ENCODE data around the gene OR4C45. TPM values are rescaled to one million over a fixed set of nuclear protein-coding genes. Genes with fewer than 3 reads are reported as not detected.

The OR4C45 gene
- total and polyA plus RNA-seq, 2 of the 8 experiments (the other 6 are each of a cell fraction or from before 2014, with no cell fraction given): not detected

DNA sequence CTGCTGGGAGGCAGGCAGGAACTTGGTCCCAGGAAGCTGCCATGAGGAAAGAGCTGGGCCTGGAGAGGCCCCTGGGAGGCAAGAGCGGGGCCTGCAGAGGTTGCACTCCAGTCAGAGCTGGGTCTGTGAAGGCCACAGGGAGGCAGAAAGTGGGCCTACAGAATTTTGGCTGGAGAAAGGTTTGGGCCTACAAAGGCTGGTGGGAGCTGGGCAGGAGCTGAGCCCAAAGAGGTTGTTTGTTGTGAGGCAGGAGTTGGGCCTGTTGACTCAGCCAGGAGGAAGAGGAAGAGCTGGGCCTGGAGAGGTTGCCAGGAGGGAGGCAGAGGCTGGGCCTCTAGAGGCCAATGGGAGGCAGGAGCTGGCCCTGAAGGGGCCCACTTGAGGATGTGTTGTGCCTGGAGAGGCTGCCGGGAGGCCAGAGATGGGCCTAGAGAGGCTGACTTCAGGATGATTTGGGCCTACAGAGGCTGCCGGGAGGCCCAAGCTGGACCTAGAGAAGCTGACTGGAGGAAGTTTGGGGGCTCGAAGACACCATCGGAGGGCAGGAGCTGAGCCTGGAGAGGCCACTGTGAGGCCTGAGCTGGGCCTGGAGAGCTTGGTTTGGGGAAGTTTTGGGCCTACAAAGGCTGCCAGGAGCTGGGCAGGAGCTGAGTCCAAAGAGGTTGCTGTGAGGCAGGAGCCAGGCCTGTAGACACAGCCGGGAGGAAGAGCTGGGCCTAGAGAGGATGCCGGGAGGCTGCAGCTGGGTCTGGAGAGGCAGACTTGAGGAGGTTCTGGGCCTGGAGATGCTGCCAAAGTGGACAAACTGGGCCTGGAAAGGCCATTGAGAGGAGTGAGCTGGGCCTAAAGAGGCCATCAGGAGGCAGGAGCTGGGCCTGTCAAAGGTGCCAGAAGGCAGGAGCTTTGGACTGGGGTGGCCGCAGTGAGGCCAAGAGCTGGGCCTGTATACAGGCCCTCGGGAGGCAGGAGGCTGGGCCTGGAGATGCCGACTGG, 40.7 kb downstream of the OR4C45 start:
- Histone ChIP-seq H3K27me3 (replicated peaks in 1 of 4; ENCODE audit: control insufficient read depth in 3 of 4, extremely low read depth in 1 of 4, insufficient read depth in 3 of 4, low read length in 3 of 4) (no peaks in the 10 kb centered on the region), H2BK120ac (replicated peaks; ENCODE audit: low read depth, low read length) (no peak overlapping the region), H3K14ac (ENCODE audit: insufficient read length) (no peak overlapping the region), H3K4me1 (replicated peaks in 1 of 4; ENCODE audit: control insufficient read depth in 3 of 4, insufficient read depth in 4 of 4, low read length in 3 of 4) (no peaks in the 10 kb centered on the region), H3K23ac (ENCODE audit: insufficient read length) (no peak overlapping the region), H3K4me3 (ENCODE audit: extremely low read depth in 1 of 4, insufficient read depth in 2 of 4, low read depth in 3 of 4, low read length in 4 of 4) (no peak overlapping the region), H3K18ac (ENCODE audit: extremely low read depth, low read length) (no peak overlapping the region), H2AK5ac (ENCODE audit: low read depth, low read length) (no peak overlapping the region), H4K20me1 (replicated peaks in 1 of 2; ENCODE audit: control insufficient read depth in 1 of 2, insufficient read depth in 2 of 2, low read length in 2 of 2) (no peaks in the 10 kb centered on the region), H4K91ac (replicated peaks; ENCODE audit: insufficient read length, low read length) (no peak overlapping the region), H2AFZ (ENCODE audit: low read length) (no peak overlapping the region), H3K79me1 (ENCODE audit: low read depth, low read length) (no peaks in the 10 kb centered on the region), H2BK12ac (ENCODE audit: low read depth, low read length) (no peak overlapping the region), H3K79me2 (ENCODE audit: control insufficient read depth in 1 of 2, insufficient read depth in 2 of 2, low read length in 2 of 2) (no peaks in the 10 kb centered on the region), H3K36me3 (ENCODE audit: control insufficient read depth in 2 of 4, insufficient read depth in 4 of 4, low read length in 3 of 4) (no peaks in the 10 kb centered on the region), H2BK15ac (ENCODE audit: low read length) (no peak overlapping the region), H2BK5ac (ENCODE audit: low read depth, low read length) (no peak overlapping the region), H3K4me2 (ENCODE audit: insufficient read depth in 1 of 2, low read depth in 2 of 2, low read length in 2 of 2) (no peak overlapping the region), H3K27ac (ENCODE audit: low read depth, low read length) (no peak overlapping the region), H3K9ac (replicated peaks in 1 of 4; ENCODE audit: extremely low read depth in 1 of 4, low read depth in 3 of 4, low read length in 3 of 4) (no peak overlapping the region), H3K23me2 (ENCODE audit: low read depth, low read length) (no peaks in the 10 kb centered on the region), H3K9me3 (ENCODE audit: insufficient read depth in 2 of 2, low read depth in 1 of 2, low read length in 1 of 2) (peaks cover 88 to 97% of the 10 kb centered on the region in 2 experiments), H2BK20ac (ENCODE audit: low read length) (no peak overlapping the region), H4K8ac (ENCODE audit: extremely low read depth, insufficient read depth, low read length) (no peak overlapping the region), H3K56ac (replicated peaks; ENCODE audit: insufficient read length, low read depth, low read length) (no peak overlapping the region), H4K5ac (ENCODE audit: insufficient read length, low read depth, low read length) (no peak overlapping the region), H3K4ac (replicated peaks; ENCODE audit: insufficient read length, low read depth, low read length) (no peak overlapping the region)
- no peak for FAIRE-seq
- DNase-seq (ENCODE audit: low read depth in 1 of 2, low spot score in 2 of 2): no peak
- WGBS, 2 experiments (ENCODE audit: extremely low coverage in 1 of 2, insufficient coverage in 1 of 2, insufficient read length in 1 of 2, insufficient replicate concordance in 2 of 2, low coverage in 1 of 2, low lambda C conversion rate in 2 of 2, missing lambda C conversion rate in 1 of 2): 83% methylated on average over 10 of the region's 10 CpGs; no CpG with 5 or more reads in 1 of the 2 experiments
- TF ChIP-seq NRF1 (IDR thresholded peaks at IDR 0.05; ENCODE audit: low read depth, low read length) (no peak), RFX5 (IDR thresholded peaks at IDR 0.05; ENCODE audit: borderline replicate concordance, low read depth, low read length) (no peak), CBX8 (IDR thresholded peaks at IDR 0.05; ENCODE audit: borderline replicate concordance, low read depth, low read length) (no peak), RBBP5 (IDR thresholded peaks at IDR 0.05; ENCODE audit: borderline replicate concordance, low read depth, low read length) (no peak), BRCA1 (IDR thresholded peaks at IDR 0.05; ENCODE audit: low read depth, low read length) (no peak), ASH2L (IDR thresholded peaks at IDR 0.05; ENCODE audit: low read length) (no peak)
- TF ChIP-seq, protein P1, sequence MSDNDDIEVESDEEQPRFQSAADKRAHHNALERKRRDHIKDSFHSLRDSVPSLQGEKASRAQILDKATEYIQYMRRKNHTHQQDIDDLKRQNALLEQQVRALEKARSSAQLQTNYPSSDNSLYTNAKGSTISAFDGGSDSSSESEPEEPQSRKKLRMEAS (IDR thresholded peaks at IDR 0.05): no peak
- CTCF ChIA-PET (ENCODE audit: partially characterized antibody): no interaction called here
- POLR2A ChIA-PET (ENCODE audit: partially characterized antibody): no interaction called here
